ENCODE results near the gene GHRHR.

Gene GHRHR

DNA sequence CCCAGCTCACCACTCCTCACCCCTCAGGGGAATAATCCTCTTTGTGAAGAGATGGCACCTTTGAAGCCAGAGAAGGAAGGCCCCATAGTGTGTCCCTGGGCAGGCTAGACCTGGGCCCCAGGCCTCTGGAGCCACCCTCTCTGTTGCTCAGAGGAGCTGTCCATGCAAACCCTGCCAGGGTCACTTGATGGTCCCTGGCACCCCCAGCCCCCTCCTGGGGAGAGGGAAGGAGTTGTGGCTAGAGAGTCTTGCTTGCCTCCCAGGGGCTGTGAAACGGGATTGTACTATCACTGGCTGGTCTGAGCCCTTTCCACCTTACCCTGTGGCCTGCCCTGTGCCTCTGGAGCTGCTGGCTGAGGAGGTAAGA, 5.8 kb downstream of the GHRHR start:
- DNase-seq = no peak

DNA sequence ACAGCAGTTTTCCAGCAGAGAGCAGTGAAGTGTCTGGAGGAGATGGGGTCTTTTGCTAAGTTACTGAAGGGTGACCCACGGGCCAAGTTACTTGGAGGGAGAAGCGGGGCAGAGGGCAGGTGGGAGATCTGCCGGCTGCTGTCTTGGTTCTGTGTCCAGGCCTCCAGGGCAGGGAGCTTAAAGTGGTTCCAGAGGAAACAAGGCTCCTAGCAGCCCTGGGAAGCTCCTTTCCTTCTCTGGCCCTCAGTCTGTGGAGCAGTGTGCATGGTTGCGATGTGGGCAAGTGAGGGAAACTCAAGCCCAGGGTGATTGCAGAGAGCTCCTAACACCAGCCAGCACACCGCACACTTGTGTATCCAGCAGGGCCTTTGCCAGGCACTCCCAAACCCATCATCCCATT, 6.3 kb downstream of the GHRHR start:
- no peak for DNase-seq

DNA sequence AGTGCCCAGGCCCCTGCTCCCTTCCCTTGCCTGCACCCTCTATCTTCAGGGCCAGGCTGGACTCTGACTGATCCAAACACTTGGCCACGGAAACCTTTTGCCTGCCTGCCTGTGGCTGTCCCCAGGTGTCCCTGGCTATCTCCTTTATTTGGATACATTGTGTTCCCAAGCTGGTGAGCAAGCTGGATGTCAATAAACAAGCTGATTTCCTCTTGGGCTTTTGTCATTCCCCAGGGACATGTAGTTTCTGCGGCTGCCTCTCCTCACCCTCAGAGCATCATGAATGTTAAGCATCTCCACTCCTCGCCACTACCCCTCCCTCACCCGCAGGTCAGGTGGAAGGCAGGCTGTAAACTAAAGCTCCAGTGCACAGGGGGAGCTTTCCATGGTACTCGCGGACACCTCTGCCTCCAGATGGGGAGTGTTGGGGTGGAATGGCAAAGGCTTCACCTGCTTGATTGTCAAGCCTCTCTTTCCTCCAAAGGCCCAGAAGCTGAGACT, 6.9 kb downstream of the GHRHR start:
- no peak for DNase-seq

DNA sequence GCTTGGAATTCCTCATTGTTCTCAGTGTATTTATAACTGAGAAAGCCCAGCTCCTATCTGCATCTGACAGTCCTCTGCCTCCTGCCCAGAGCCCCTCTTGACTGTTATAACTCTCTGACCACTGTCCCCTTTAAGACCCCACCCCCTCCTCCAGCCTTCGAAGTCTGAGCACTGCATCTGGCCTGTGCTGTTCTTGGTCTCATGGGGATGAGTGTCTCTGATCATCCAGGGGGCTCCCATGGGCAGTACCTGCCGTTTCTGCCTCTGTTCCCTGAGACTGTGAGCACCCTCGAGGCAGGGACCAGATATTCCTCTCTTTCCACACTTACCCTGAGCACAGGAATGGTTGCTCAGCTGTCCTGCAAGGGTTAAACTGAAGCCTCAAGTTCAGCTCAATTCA, 7.7 kb downstream of the GHRHR start:
- no peak for DNase-seq

DNA sequence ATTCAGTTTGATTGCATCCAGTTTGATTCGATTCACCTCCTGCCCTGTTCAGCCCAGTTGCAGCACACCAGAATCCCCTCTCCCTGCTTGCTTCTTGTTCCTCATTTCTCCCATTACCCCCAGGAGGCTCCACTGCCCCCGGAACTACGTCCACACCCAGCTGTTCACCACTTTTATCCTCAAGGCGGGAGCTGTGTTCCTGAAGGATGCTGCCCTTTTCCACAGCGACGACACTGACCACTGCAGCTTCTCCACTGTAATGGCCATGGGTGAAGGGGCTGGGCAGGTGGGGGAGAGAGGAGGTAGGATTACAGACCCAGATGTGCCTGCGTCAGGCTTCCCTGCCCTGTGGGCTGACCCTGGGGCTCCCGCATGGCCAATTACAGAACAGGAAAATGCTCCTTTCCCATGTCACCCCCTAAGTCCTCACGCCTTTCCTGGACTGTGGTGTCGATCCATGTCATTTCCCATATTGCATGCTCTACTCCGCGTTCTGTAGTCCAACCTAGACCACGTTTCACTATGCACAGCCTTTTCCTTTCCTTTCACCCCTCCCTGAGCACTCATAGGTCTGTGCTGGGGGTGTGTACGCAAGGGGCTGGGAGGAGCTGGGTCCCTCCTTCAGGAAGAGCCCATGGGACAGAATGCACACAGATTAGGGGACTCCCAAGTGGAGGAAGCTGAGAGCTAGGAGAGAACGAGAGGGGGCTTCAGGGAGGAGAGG, 8.2 kb downstream of the GHRHR start:
- no peak for DNase-seq

DNA sequence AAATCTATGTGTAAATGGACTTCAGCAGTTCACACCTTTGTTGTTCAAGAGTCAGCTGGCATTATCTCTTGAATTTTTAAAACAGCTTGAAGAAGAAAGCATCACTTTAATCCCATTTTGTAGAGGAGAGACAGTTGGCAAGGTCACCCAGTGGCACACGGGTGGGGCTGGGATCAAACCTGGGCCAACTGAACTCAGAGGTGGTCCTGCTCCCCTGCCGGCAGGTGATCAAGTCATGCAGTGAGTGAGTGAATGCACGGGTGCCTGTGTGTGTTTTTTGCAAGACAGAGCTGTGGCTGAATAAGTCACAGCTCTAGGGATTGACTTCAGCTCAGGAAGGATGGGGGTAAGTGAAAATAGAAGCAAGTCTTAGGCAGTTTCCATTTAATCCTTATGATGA, 9.5 kb downstream of the GHRHR start:
- no peak for DNase-seq

DNA sequence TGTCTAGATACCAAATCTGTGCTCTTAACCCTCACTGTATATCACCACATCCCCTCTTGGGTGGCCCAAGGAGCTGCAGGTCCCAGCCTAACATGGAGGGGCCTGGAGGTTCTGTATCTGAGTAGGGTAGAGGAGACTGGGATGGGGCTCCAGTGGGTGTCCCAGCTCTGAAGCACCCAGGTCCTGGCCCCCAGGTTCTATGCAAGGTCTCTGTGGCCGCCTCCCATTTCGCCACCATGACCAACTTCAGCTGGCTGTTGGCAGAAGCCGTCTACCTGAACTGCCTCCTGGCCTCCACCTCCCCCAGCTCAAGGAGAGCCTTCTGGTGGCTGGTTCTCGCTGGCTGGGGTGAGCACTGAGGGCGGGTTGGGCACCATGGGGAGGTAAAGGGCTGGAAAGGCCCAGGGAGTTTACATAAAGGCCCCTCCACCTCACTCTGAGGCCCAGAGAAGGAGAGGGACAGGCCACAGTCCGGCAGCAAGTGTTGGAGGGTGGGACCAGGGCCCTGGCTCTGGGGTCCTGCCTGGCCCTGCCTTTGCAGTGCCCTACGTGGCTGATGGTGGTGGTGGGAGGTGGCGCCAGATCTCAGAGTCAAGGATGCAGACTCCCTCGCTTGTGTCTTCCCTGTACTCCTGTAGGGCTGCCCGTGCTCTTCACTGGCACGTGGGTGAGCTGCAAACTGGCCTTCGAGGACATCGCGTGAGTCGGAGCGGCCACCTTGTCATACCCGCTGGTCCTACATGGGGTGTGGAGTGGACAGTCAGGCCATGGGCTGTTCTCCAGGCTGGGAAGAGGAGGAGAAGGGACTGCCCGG, 10.2 kb downstream of the GHRHR start:
- no peak for DNase-seq

DNA sequence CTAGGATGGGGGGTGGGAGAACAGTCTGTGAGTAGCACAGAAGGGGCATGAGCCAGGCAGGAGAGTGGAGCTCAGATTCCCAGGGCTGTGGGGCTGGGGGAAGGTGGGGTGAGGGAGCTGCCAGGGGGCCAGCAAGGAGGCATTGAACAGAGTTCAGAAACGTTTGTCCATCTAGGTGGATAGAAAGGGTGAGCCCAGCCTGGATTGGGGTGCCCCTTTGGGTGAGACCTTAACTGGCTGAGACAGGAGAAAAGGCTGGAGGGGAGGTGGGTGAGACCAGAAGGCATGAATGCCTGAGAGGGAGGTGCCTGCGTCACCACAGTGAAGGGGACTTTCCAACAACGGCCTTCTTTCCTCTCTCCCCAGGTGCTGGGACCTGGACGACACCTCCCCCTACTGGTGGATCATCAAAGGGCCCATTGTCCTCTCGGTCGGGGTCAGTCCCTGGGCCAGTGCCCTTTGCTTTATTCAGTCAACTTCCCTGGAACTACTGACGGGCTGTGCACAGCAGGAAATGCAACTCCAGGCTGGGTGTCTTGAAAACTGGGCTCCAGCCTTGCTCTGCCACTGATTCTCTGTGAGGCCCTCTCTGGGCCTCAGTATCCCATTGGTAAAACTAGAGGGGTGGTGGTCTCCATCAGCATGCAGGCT, 11.0 kb downstream of the GHRHR start:
- DNase-seq = peak; percentile 20

DNA sequence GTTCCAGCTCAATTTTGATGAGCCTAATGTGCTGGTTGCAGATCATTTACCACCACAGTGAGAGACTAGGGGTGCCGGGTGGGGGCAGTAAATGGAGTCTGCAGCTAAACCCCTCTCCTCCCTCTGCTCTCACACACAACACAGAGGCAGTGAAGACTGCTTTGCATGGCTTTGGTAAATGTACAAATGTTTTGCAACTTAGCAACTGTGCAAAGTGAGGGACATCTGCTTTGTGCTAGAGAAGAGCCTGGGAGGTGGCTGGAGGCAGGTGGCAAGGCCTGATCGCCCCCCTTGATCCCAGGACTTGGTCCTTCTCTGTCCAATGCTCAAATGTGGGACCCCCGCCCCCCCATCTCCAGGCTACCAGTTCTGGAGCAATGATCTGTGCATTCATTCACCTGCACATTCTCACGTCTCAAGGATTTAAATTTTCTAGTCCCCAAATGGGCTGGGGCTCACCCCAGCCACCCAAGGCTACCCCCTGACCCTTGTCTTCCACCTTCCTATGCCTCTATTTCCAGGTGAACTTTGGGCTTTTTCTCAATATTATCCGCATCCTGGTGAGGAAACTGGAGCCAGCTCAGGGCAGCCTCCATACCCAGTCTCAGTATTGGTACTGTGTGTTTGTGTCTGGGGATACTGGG, 11.6 kb downstream of the GHRHR start:
- no peak for DNase-seq

DNA sequence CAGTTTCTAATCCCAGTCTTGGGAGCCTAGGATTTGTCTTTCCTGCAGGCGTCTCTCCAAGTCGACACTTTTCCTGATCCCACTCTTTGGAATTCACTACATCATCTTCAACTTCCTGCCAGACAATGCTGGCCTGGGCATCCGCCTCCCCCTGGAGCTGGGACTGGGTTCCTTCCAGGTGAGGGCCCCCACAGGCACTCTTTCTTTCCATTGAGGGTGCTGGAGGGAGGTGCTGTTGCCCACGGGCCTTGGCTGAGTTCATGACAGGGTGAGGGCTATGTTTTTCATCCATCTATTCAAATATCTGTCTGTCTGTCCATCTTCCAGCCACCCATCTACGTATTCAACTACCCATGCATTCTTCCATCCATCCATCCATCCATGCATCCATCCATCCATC, 12.6 kb downstream of the GHRHR start:
- no peak for DNase-seq

DNA sequence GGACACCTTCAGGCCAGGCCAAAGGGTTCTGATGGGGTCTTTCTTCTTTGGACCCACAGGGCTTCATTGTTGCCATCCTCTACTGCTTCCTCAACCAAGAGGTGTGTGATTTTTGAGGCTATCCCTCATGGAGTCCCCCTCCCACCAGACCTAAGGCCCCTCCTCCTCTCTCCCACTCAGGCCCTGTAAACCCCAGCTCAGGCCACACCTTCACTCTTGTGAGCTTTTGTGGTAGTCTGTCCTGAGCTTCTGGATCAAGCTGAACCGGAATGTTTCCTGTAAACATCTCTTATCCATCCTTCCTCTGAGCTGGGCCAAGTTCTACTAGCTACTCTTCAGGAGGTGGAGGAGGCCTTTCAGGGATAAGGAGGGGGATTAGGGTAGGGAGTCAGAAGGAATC, 13.5 kb downstream of the GHRHR start:
- no peak for DNase-seq

DNA sequence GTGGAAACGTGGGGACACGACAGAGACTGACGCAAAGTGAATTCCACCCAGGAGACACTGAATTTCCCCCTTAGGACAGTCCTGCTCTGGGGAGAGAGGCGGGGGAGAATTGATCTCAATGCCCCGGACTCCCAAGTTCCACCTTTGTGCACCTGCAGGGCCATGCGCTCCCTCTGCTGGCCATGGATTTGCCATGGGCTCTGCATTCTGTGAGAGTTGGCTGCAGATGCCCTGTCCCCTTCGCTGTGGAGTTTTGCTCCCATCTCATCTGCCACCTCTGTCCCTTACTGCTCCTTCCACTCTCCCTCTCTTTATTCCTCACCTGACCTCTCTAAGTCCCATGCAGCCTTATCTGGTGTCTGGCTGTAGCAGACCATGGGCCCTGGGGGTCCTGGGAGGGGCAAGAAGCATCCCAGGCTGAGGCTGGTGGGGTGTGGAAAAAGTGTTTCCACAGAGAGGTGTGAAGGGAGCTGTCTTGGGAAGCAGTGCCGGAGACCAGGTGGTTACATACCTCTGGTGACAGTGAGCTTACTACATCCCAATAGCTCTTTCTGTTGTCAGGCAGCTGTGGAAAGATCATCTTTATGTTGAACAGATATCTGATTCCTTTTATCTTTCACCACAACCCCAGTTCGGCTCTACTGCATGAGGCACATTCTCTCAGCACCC, 14.3 kb downstream of the GHRHR start:
- no peak for DNase-seq

DNA sequence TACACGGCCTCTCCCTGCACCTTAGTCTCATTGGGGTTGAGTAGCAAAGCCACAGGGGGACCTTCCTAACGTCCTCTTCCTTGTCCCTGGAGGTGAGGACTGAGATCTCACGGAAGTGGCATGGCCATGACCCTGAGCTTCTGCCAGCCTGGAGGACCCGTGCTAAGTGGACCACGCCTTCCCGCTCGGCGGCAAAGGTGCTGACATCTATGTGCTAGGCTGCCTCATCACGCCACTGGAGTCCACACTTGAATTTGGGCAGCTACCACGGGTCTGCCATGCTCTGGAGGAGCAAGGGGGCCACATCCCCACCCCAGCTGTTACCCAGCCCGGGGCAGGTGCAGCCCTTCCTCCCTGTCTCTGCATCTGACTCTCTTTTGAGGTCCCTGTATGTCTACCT, 15.3 kb downstream of the GHRHR start:
- DNase-seq = no peak

DNA sequence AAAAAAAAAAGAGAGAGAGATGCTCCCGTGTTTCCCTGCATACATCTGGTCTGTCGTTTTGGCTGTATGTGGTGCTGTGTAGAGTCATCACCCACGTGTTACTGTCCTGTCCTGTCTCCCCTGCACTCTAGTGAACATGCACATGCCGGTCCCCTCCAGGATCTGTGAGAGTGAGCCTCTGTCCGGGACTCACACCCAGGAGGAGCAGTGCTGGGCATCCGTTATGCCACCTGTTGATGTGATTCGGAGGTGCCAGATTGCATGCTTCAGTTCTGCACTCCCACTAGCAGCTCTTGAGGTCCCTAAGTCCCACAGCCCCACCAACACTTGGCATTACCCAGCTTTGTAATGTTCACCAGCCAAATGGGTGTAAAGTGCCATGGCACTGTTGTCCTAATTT, 16.4 kb downstream of the GHRHR start:
- no peak for DNase-seq

DNA sequence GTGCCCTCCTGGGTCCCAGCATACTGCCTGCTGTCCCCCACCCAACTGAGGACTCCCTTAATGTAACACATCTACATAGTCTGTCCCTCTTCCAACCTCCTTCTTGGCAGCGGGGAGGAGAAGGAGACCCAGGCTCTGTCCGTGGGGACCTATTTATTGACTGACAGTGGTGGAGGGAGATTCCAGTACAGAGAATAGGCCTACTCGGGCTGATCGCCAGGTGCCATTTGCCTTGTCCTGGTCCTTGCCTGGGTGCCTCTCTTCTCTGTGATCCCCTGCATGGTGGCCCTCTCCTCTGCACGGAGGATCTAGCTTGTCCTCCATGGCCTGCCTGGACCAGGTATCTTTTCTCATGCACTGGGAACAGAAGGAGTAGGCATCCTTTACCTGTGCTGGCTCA, 17.0 kb downstream of the GHRHR start:
- no peak for DNase-seq

DNA sequence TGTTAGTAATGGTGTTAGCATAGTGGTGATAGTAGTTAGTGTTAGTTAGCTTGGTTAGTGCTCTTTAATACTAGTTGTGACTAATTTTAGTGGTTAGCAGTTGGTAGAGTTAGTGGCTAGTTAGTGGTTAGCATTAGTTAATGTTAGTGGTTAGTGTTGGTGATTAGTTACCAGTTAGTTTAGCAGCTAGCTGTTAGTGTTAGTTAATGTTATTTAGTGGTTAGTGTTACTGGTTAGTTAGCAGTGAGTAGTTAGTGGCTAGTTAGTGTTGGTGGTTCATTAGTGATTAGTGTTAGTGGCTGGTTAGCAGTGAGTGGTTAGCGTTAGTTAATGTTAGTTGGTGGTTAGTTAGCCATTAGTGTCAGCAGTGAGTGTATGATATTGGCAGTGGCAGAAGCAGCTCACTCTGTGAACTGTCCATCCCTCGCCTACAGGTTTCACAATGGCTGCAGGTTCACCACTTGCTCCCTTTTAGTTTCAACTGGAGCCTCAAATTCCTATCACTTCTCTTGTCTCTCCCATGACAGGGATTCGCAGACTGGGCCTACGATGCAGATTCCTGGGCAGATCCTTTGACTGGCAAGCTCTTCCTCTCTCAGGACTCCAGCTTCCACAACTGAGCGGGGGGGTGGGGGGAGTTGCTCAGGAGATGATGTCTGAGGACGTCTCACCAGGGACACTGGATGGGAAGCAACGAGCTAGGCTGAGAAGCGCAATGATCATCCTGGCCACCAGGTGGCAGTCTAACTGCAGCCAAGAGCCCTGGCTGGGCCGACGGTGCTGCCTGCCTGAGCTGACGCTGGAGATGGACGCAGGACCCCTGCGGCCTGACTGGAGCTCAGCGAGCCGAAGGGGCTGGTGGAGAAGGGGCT, 19.5 kb downstream of the GHRHR start:
- peak; percentile 74 for DNase-seq

DNA sequence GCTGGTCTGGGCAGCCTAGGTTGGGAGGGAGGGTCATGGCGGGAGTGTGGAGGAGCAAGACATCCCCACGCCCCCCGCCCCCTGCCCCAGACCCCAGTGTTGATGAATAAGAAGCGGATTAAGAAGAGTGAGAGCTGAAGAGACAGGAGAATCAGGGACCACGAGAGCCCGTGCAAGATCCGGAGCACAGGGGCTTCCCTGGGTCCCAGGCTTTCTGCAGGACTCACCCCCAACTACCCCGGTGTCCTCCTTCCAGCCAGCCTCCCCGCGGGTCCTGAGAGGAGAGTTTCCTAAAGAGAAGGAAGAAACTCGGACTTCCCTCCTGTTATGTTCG, 20.1 kb downstream of the GHRHR start:
- no peak for DNase-seq

DNA sequence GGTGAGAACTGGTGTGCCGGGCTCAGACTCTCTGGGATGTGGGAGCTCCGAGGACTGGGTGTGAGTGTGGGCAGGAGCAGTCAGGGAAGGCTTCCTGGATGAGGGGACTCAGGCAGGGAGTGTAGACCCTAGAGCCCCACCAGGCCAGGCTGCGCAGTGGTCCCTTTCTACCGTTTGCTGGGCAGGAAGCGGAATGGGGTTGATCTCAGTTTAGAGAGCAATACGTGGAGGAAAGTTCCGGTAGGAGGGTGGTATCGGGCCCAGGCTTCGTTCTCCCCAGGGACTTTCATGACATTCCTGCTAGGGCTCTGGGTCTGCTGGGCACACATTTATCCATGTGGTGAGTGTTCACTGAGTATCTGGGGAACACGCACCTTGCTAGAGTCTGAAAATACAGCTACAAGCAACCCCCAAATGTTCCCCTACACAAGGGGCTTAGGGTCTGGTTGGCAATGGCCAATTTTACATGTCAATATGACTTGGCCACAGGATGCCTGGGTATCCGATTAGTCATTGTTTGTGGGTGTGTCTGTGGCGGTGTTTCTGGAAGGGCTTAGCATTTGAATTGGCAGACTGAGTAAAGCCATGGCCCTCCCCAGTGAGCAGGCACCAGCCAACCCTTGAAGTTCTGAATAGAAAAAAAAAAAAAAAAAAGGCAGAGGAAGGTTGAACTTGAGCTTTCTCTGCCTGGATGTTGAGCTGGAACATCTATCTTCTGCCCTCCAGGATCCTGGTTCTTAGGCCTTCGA, 20.8 kb downstream of the GHRHR start:
- DNase-seq = no peak

DNA sequence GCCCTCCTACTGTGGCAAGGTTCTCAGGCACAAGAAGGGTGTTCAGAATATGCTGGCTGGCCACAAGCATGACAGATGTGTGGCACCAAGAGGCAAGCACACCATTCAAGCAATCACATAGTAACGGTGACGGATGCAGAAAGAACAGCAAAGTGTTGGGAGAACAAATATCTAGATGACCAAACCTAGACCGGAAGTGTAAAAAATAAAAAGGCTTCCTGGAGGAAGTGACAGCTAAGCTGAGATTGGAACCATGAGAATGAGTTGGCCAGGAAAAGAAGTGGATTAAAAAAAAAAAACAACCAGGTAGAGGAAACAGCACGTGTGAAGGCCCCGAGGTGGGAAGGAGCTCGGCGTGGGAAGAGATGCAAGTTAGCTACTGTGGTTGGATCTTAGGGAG, 22.0 kb downstream of the GHRHR start:
- no peak for DNase-seq

DNA sequence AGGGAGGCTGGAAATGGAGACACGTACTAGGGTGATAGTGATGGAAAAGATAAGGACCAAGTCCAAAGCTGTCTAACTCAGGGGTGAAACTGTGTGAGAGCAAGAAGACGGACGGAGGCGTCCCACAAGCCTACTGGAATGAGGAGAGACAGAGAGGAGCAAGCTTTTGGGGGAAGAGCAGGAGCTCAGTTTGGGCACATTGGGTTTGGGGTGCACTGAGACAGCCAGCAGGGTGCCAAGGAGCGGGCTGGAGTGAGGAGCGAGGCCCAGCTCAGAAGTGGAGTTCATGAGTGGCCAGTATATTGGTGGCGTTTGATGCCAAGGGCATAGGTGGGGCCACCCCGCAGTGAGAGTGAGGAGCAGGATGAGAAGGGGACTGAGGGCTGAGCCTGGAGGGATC, 22.6 kb downstream of the GHRHR start:
- no peak for DNase-seq

DNA sequence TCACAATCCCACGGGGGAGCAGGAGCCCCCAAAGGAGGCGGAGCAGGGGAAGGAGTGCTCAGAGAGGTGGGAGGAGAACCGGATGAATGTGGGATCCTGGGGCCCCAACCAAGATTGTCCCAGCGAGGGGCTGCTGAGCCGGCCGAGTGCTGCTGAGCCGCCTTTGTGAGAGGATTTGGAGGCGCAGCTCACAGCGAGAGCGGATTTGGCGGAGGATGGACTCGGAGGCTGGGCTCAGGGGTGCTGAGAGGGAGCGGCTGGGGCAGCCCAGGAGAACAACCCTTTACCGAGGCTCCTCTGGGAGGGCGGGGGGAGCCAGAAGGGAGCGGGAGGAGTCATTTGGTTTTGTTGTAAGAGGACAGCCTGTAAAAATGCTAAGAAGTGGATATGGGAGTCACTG, 23.0 kb downstream of the GHRHR start:
- DNase-seq = no peak
